Fibroblast of the aortic adventitia (primary cell): ENCODE data around the gene EN2. TPM values are rescaled to one million over a fixed set of nuclear protein-coding genes. Genes with fewer than 3 reads are reported as not detected.

Experiments
- DNase-seq: peaks from one replicate; pipeline ENCODE4 v3.0.0-alpha.2; 2010; ENCODE audit warnings: low read depth
- H3K4me3 ChIP-seq: 2 replicates; pipeline ENCODE4 v1.5.1; 2011; ENCODE audit warnings: low read depth, mild to moderate bottlenecking, control low read depth, low read length, moderate library complexity
- CTCF ChIP-seq: IDR thresholded peaks from 2 replicates; pipeline ENCODE4 v1.5.1; 2011; ENCODE audit warnings: mild to moderate bottlenecking, low read length, control low read depth, inconsistent platforms; ENCODE audit not compliant: insufficient read depth
- total RNA-seq: library from RNA; depleted of rRNA; stranded (reverse); fragments of >200 nt; gene quantifications from 2 replicates; pipeline ENCODE4 v1.2.3, GENCODE V29; 2012; ENCODE audit warnings: low replicate concordance

The EN2 gene
- total RNA-seq, 1 donor, result under 0.01 TPM

- TF ChIP-seq CTCF, result no peak
- DNase-seq, result no peak
Observed at GRCh38 chr7:155488483-155489127, 30.7 kb downstream of the EN2 start.

GRCh38 chr7:155489158-155489840 lies 31.4 kb downstream of the EN2 start:
- no peak for DNase-seq
- no peak for TF ChIP-seq CTCF
- H3K4me3 ChIP-seq, result no peak overlapping the region

More at GRCh38 chr7:155488483-155489127, 30.7 kb downstream of the EN2 start:
- no peak overlapping the region for H3K4me3 ChIP-seq

DNA sequence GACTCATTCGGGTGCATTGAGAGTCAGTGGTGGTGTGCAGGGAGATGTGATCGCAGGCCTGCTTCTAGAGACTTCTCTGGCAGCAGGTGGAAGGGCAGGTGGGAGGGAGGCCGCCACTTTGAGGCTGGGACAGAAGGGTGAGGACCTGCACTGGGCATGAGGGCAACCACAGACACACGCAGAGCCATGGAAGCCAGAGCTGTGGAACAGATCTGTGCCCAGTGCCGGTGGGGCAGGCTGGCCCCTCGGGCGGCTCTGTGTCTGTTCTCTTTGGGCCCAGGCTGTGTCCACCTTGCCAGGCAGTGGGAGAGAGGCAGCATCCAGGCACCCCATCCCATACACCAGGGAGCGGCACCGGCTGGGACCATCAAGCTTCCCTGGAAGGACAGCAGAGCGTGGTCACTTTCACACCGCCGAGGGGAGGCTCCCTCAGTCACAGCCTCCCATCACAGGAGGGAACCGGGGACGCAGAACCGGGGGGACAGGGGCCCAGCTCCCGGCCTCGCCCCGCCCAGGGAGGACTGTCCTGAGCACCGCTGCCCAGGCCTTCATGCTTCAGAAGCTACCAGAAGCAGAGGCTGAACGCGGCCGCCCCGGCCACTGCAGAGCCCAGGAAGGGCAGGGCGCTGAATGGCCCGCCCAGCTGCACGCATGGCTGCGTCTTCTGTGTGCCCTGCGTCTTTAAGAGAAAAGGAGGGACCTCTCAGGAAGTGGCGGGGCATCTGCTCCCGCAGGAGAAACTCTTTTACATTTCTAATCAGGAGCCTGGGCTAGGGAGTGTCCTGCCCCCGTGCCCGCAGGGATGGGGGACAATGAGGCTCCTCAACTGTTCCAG lies 32.1 kb downstream of the EN2 start:
- H3K4me3 ChIP-seq, result peak overlapping the region; percentile 40
- DNase-seq, result peak; percentile 13
- TF ChIP-seq CTCF, result no peak

- no peak for TF ChIP-seq CTCF
- H3K4me3 ChIP-seq, result peak overlapping the region; percentile 40
- DNase-seq, result peak; percentile 22
Observed at GRCh38 chr7:155490697-155491628, 33.0 kb downstream of the EN2 start.

DNA sequence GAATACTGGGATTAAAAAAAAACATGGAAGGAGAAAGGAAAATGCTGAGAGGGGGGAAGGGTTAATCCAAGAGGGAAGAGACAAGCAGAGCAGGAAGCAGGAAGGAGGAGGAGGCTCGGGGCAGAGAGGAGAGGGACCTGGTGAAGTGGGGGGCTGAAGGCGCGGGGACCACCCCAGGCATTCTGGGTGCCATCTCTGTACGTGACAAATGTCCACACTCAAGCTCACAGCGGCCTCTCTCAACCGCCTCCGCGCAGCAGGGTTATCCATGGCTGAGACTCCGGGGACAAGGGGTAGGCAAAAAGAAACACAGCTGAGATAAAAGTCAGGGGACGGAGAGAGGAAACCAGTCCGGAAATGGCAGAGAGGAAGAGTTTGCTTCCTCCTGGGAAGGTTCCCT lies 33.9 kb downstream of the EN2 start:
- TF ChIP-seq CTCF, result no peak
- DNase-seq, result no peak
- no peak overlapping the region for H3K4me3 ChIP-seq

DNA sequence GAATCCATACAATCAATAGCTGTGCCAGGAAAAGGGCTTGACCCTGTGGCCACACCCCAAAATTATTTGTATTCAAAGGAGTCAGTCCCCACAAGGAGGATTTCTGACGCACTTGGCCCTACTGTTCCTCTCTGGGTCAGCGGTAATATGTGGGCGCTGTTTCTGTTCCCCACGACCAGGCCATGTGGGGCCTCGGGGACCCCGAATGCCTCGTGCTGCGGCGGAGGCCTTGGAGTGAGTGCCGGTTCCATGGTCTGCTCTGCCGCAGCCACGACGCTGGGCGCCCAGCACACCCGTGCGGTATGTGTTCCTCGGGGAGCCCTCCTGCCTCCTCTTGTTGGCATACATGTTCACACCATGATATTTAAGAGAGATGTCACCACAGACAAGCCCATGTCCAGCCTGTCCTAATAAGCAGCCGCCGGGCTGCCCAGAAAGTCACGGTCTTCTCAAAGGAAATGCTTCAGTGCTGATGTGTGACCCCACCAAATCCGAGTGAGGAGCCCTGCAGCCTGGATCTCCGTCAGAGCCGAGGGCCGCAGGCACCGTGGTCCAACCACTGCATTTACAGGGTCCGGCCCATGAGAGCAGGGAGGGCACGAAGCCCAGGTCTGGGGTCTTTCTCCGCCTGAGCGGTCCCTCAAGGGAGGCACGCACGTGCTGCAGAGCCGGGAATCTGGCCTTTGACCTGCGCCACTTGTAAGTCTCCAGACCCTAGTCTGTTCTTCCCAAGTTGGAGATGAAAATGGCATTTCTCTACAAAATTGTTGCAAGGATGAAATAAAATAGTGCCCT lies 36.0 kb downstream of the EN2 start:
- TF ChIP-seq CTCF, result no peak
- no peak for DNase-seq
- H3K4me3 ChIP-seq, result no peak overlapping the region
